Nephron (organoid): Measurements from ENCODE around the gene SNAPC2.
A peak's percentile ranks its signal among the peaks of the same experiment; 100 is the strongest.
"Not testable (repeated sequence)": the region's sequence is repeated elsewhere in the genome, so short reads cannot be mapped to it uniquely, and the experiment has no call there.

Source experiments
- H3K27ac Mint-ChIP-seq, 3 experiments: 2 replicates each; pipeline ENCODE4 v1.8.0; 2020; ENCODE audit warnings: mixed read lengths in 3 of 3, mild to moderate bottlenecking in 2 of 3, moderate library complexity in 1 of 3
- H3K27me3 Mint-ChIP-seq: 2 replicates; pipeline ENCODE4 v1.8.0; 2021; ENCODE audit warnings: low read depth, mild to moderate bottlenecking, moderate library complexity, mixed read lengths
- H3K36me3 Mint-ChIP-seq: 2 replicates; pipeline ENCODE4 v1.8.0; 2020; ENCODE audit warnings: low read depth, mixed read lengths
- H3K4me1 Mint-ChIP-seq: 2 replicates; pipeline ENCODE4 v1.8.0; 2020; ENCODE audit warnings: mixed read lengths
- H3K4me3 Mint-ChIP-seq, 3 experiments: 2 replicates each; pipeline ENCODE4 v1.8.0; 2020; ENCODE audit warnings: mild to moderate bottlenecking in 3 of 3, mixed read lengths in 3 of 3, moderate library complexity in 2 of 3
- H3K9me3 Mint-ChIP-seq: 2 replicates; pipeline ENCODE4 v1.8.0; 2020; ENCODE audit warnings: mixed read lengths
- CTCF ChIP-seq, 3 experiments: fragments of 200-600 bp; sonication (generic); IDR thresholded peaks; one replicate each; pipeline ENCODE4 v1.5.0; 2021; ENCODE audit warnings: antibody characterized with exemption in 3 of 3; ENCODE audit not compliant: unreplicated experiment in 3 of 3

SNAPC2 gene

GRCh38 chr19:7887408-7888144 is 32.6 kb upstream of the SNAPC2 start:
- Mint-ChIP-seq H3K27me3 (peaks cover 29% of the 10 kb centered on the region), H3K36me3 (no peaks in the 10 kb centered on the region), H3K4me3 (peak overlapping the region in 1 of 3 experiments; percentile 27), H3K4me1 (no peaks in the 10 kb centered on the region), H3K27ac (no peak overlapping the region), H3K9me3 (no peaks in the 10 kb centered on the region)
- TF ChIP-seq CTCF (IDR thresholded peaks at IDR 0.05; ENCODE audit: unreplicated experiment in 3 of 3): no peak

- Mint-ChIP-seq H3K9me3 (no peaks in the 10 kb centered on the region), H3K4me1 (no peaks in the 10 kb centered on the region), H3K4me3 (peak within 1 kb of the TSS in 2 of 3 experiments; percentile 32 to 40), H3K27ac (no peak within 1 kb of the TSS), H3K36me3 (no peaks in the 10 kb centered on the region), H3K27me3 (peaks cover 31% of the 10 kb centered on the region)
- no peak for TF ChIP-seq CTCF (IDR thresholded peaks at IDR 0.05; ENCODE audit: unreplicated experiment in 3 of 3)
Observed at GRCh38 chr19:7888145-7888825, 31.9 kb upstream of the SNAPC2 start, which contains the start of gene LRRC8E. Gene LRRC8E, plus strand, starts transcription at chr19:7888510. Its CDS starts 7,094 bp downstream, at chr19:7895604.

GRCh38 chr19:7888826-7889217 is 31.3 kb upstream of the SNAPC2 start:
- peak overlapping the region in 2 of 3 experiments; percentile 32 to 40 for H3K4me3 Mint-ChIP-seq
- H3K27ac Mint-ChIP-seq: no peak overlapping the region
- no peaks in the 10 kb centered on the region for H3K9me3 Mint-ChIP-seq
- no peak for TF ChIP-seq CTCF (IDR thresholded peaks at IDR 0.05; ENCODE audit: unreplicated experiment in 3 of 3)
- H3K4me1 Mint-ChIP-seq: no peaks in the 10 kb centered on the region
- peaks cover 32% of the 10 kb centered on the region for H3K27me3 Mint-ChIP-seq
- no peaks in the 10 kb centered on the region for H3K36me3 Mint-ChIP-seq

GRCh38 chr19:7893362-7894101 is 26.6 kb upstream of the SNAPC2 start:
- H3K4me1 Mint-ChIP-seq, H3K27ac Mint-ChIP-seq, H3K9me3 Mint-ChIP-seq, H3K4me3 Mint-ChIP-seq, H3K36me3 Mint-ChIP-seq: not testable (repeated sequence)
- peaks cover 25% of the 10 kb centered on the region for H3K27me3 Mint-ChIP-seq

GRCh38 chr19:7894612-7895309 is 25.4 kb upstream of the SNAPC2 start:
- H3K4me1 Mint-ChIP-seq: no peaks in the 10 kb centered on the region
- peaks cover 20% of the 10 kb centered on the region for H3K27me3 Mint-ChIP-seq
- H3K27ac Mint-ChIP-seq: no peak overlapping the region
- no peaks in the 10 kb centered on the region for H3K36me3 Mint-ChIP-seq
- H3K9me3 Mint-ChIP-seq: no peaks in the 10 kb centered on the region
- H3K4me3 Mint-ChIP-seq: no peak overlapping the region
- TF ChIP-seq CTCF (IDR thresholded peaks at IDR 0.05; ENCODE audit: unreplicated experiment in 3 of 3): no peak

GRCh38 chr19:7895565-7895964 is 24.6 kb upstream of the SNAPC2 start:
- Mint-ChIP-seq H3K9me3 (no peaks in the 10 kb centered on the region), H3K4me3 (no peak overlapping the region), H3K27me3 (peaks cover 18% of the 10 kb centered on the region), H3K36me3 (no peaks in the 10 kb centered on the region), H3K4me1 (no peaks in the 10 kb centered on the region), H3K27ac (no peak overlapping the region)
- no peak for TF ChIP-seq CTCF (IDR thresholded peaks at IDR 0.05; ENCODE audit: unreplicated experiment in 3 of 3)
